ENCODE results near the gene PTPRK. TPM values are rescaled to one million over a fixed set of nuclear protein-coding genes. Genes with fewer than 3 reads are reported as not detected.

Gene PTPRK
- total RNA-seq, 4 donors from 2014 or later, result 88.0 to 187 (median 136) TPM

- Histone ChIP-seq H3K27me3 (no peaks in the 10 kb centered on the region), H3K9me3 (no peaks in the 10 kb centered on the region), H3K4me3 (no peak overlapping the region), H3K36me3 (no peaks in the 10 kb centered on the region), H3K27ac (no peak overlapping the region), H3K4me1 (no peaks in the 10 kb centered on the region)
- in situ Hi-C loops (cut with MboI; ENCODE audit: low pct_ligation_motif_present in 1 of 4, low pct_unique_long_range_greater_than_20kb in 1 of 4, low sequenced_read_pairs in 3 of 4) (loop anchor here in 1 of 4 donors (25.0 kb wide), 1 partner anchor 821 kb away; no protein-coding TSS in a partner anchor), intact Hi-C loops (cut with DNase I; ENCODE audit: low total_unique reads) (loop anchor here (10.0 kb wide), 1 partner anchor 1743 kb away; no protein-coding TSS in a partner anchor)
- TF ChIP-seq EP300 (IDR thresholded peaks at IDR 0.05; ENCODE audit: low read depth), result no peak
- no peak for TF ChIP-seq POLR2A (IDR thresholded peaks at IDR 0.05)
- TF ChIP-seq POLR2AphosphoS5 (IDR thresholded peaks at IDR 0.05), result no peak
- TF ChIP-seq CTCF (IDR thresholded peaks at IDR 0.05), result no peak
- 60 to 68% methylated on average over 2 of the region's 2 CpGs for WGBS, 2 donors (ENCODE audit: low coverage in 1 of 2)
- DNase-seq, result no peak
Measured at GRCh38 chr6:128558021-128558420, 37.6 kb upstream of the PTPRK start.

- DNase-seq, result no peak
- in situ Hi-C loops (cut with MboI; ENCODE audit: low pct_ligation_motif_present in 1 of 4, low pct_unique_long_range_greater_than_20kb in 1 of 4, low sequenced_read_pairs in 3 of 4), result loop anchor here in 1 of 4 donors (25.0 kb wide), 1 partner anchor 820 kb away; no protein-coding TSS in a partner anchor
Measured at GRCh38 chr6:128557081-128557480, 36.7 kb upstream of the PTPRK start.

GRCh38 chr6:128554302-128554701 lies 33.9 kb upstream of the PTPRK start:
- TF ChIP-seq CTCF (IDR thresholded peaks at IDR 0.05) (peak in 1 of 5 experiments; percentile 23), POLR2AphosphoS5 (IDR thresholded peaks at IDR 0.05) (no peak)
- in situ Hi-C loops (cut with MboI; ENCODE audit: low pct_ligation_motif_present in 1 of 4, low pct_unique_long_range_greater_than_20kb in 1 of 4, low sequenced_read_pairs in 3 of 4), result loop anchor here in 1 of 4 donors (25.0 kb wide), 1 partner anchor 817 kb away; no protein-coding TSS in a partner anchor
- no peaks in the 10 kb centered on the region for H3K27me3 ChIP-seq
- intact Hi-C loops (cut with DNase I; ENCODE audit: low total_unique reads), result loop anchor here (10.0 kb wide), 1 partner anchor 1740 kb away; no protein-coding TSS in a partner anchor
- H3K4me1 ChIP-seq, result no peaks in the 10 kb centered on the region
- no peak for DNase-seq
- no peaks in the 10 kb centered on the region for H3K36me3 ChIP-seq
- H3K9me3 ChIP-seq, result no peaks in the 10 kb centered on the region
- no peak overlapping the region for H3K4me3 ChIP-seq
- no peak overlapping the region for H3K27ac ChIP-seq
- 48 to 50% methylated on average over 2 of the region's 2 CpGs for WGBS, 2 donors (ENCODE audit: low coverage in 1 of 2)

More at GRCh38 chr6:128557081-128557480, 36.7 kb upstream of the PTPRK start:
- no peaks in the 10 kb centered on the region for H3K36me3 ChIP-seq
- H3K9me3 ChIP-seq, result no peaks in the 10 kb centered on the region
- no peaks in the 10 kb centered on the region for H3K27me3 ChIP-seq
- TF ChIP-seq EP300 (IDR thresholded peaks at IDR 0.05; ENCODE audit: low read depth), result no peak
- no peak for TF ChIP-seq POLR2AphosphoS5 (IDR thresholded peaks at IDR 0.05)
- TF ChIP-seq POLR2A (IDR thresholded peaks at IDR 0.05), result no peak
- no peak for TF ChIP-seq CTCF (IDR thresholded peaks at IDR 0.05)
- H3K27ac ChIP-seq, result no peak overlapping the region
- intact Hi-C loops (cut with DNase I; ENCODE audit: low total_unique reads), result loop anchor here (10.0 kb wide), 1 partner anchor 1742 kb away; no protein-coding TSS in a partner anchor
- H3K4me3 ChIP-seq, result no peak overlapping the region
- 91 to 92% methylated on average over 3 of the region's 3 CpGs for WGBS, 2 donors (ENCODE audit: low coverage in 1 of 2)
- H3K4me1 ChIP-seq, result no peaks in the 10 kb centered on the region

GRCh38 chr6:128541261-128541660 lies 20.9 kb upstream of the PTPRK start:
- Histone ChIP-seq H3K27me3 (no peaks in the 10 kb centered on the region), H3K4me1 (no peaks in the 10 kb centered on the region), H3K4me3 (no peak overlapping the region), H3K9me3 (peaks cover 2 to 3% of the 10 kb centered on the region in 2 donors), H3K36me3 (no peaks in the 10 kb centered on the region), H3K27ac (no peak overlapping the region)
- TF ChIP-seq POLR2AphosphoS5 (IDR thresholded peaks at IDR 0.05) (no peak), EP300 (IDR thresholded peaks at IDR 0.05; ENCODE audit: low read depth) (no peak)
- intact Hi-C loops (cut with DNase I; ENCODE audit: low total_unique reads), result no loop called here
- no peak for DNase-seq
- 67% methylated on average over 1 of the region's 1 CpG; no CpG with 5 or more reads in 1 of the 2 donors for whole genome bisulfite sequencing, 2 donors (ENCODE audit: low coverage in 1 of 2)
- in situ Hi-C loops (cut with MboI; ENCODE audit: low pct_ligation_motif_present in 1 of 4, low pct_unique_long_range_greater_than_20kb in 1 of 4, low sequenced_read_pairs in 3 of 4), result no loop called here

GRCh38 chr6:128538763-128539162 lies 18.4 kb upstream of the PTPRK start:
- in situ Hi-C loops (cut with MboI; ENCODE audit: low pct_ligation_motif_present in 1 of 4, low pct_unique_long_range_greater_than_20kb in 1 of 4, low sequenced_read_pairs in 3 of 4) (no loop called here), intact Hi-C loops (cut with DNase I; ENCODE audit: low total_unique reads) (no loop called here)
- DNase-seq, result no peak
- H3K9me3 ChIP-seq, result no peaks in the 10 kb centered on the region
- H3K36me3 ChIP-seq, result no peaks in the 10 kb centered on the region
- TF ChIP-seq CTCF (IDR thresholded peaks at IDR 0.05), result no peak
- H3K4me3 ChIP-seq, result no peak overlapping the region
- no peaks in the 10 kb centered on the region for H3K4me1 ChIP-seq
- WGBS, 2 donors (ENCODE audit: low coverage in 1 of 2), result 89 to 93% methylated on average over 3 to 4 of the region's 4 CpGs
- H3K27me3 ChIP-seq, result no peaks in the 10 kb centered on the region
- no peak overlapping the region for H3K27ac ChIP-seq

All from transverse colon (tissue), 4 donors.